Loucy (cell line): Measurements from ENCODE around the gene GPI.
"Not testable (repeated sequence)": the region's sequence is repeated elsewhere in the genome, so short reads cannot be mapped to it uniquely, and the experiment has no call there.

Experiments
- H2AFZ ChIP-seq: fragments of 200-600 bp; sonication (generic); 2 replicates; pipeline ENCODE4 v1.6.0; 2016; ENCODE audit warnings: antibody characterized with exemption, mild to moderate bottlenecking, low read length, moderate library complexity
- H3F3A ChIP-seq: fragments of 200-600 bp; 2 replicates; pipeline ENCODE4 v1.6.0; 2016; ENCODE audit warnings: antibody characterized with exemption, low read depth, mild to moderate bottlenecking
- H3K27me3 ChIP-seq: fragments of 200-600 bp; sonication (generic); 2 replicates; pipeline ENCODE4 v1.6.1; 2014; ENCODE audit warnings: low read length, mild to moderate bottlenecking; ENCODE audit not compliant: insufficient read depth, poor library complexity, severe bottlenecking
- H3K36me3 ChIP-seq: fragments of 200-600 bp; sonication (generic); 2 replicates; pipeline ENCODE4 v1.6.1; 2016; ENCODE audit warnings: low read length; ENCODE audit not compliant: insufficient read depth
- H3K4me1 ChIP-seq: fragments of 200-600 bp; sonication (generic); 2 replicates; pipeline ENCODE4 v1.5.1; 2014; ENCODE audit warnings: low read length, mild to moderate bottlenecking; ENCODE audit not compliant: insufficient read depth, poor library complexity, severe bottlenecking
- H3K4me2 ChIP-seq: fragments of 200-600 bp; sonication (generic); 2 replicates; pipeline ENCODE4 v1.6.0; 2014; ENCODE audit warnings: antibody characterized with exemption, low read length, low read depth, mild to moderate bottlenecking; ENCODE audit not compliant: poor library complexity, severe bottlenecking
- H3K4me3 ChIP-seq: fragments of 200-600 bp; sonication (generic); 2 replicates; pipeline ENCODE4 v1.5.1; 2014; ENCODE audit warnings: low read length, mild to moderate bottlenecking, mixed read lengths; ENCODE audit not compliant: poor library complexity, severe bottlenecking
- H3K79me2 ChIP-seq: fragments of 200-600 bp; sonication (generic); 2 replicates; pipeline ENCODE4 v1.6.1; 2014; ENCODE audit warnings: low read length; ENCODE audit not compliant: insufficient read depth
- H3K9ac ChIP-seq: fragments of 200-600 bp; sonication (generic); 2 replicates; pipeline ENCODE4 v1.6.0; 2014; ENCODE audit warnings: mild to moderate bottlenecking, low read depth, low read length, moderate library complexity; ENCODE audit not compliant: poor library complexity, severe bottlenecking
- H3K9me2 ChIP-seq: fragments of 200-600 bp; sonication (generic); replicated peaks from 2 replicates; pipeline ENCODE4 v1.6.1; 2016; ENCODE audit warnings: low read depth, low read length, mixed read lengths
- H3K9me3 ChIP-seq: fragments of 200-600 bp; sonication (generic); 2 replicates; pipeline ENCODE4 v1.6.1; 2014; ENCODE audit warnings: mild to moderate bottlenecking, antibody characterized with exemption, low read length, low read depth; ENCODE audit not compliant: insufficient read depth
- H4K20me1 ChIP-seq: fragments of 200-600 bp; sonication (generic); 2 replicates; pipeline ENCODE4 v1.6.0; 2014; ENCODE audit warnings: antibody characterized with exemption, low read length, mild to moderate bottlenecking; ENCODE audit not compliant: insufficient read depth, poor library complexity, severe bottlenecking
- EZH2phosphoT487 ChIP-seq: fragments of 200-600 bp; IDR thresholded peaks from 2 replicates; pipeline ENCODE4 v1.6.1; 2018; ENCODE audit warnings: antibody characterized with exemption, mild to moderate bottlenecking, moderate library complexity, borderline replicate concordance
- TF ChIP-seq, protein P1 (sequence below): fragments of 200-600 bp; sonication (generic); conservative IDR thresholded peaks from 2 replicates; pipeline ENCODE4 v1.5.1; 2014; ENCODE audit warnings: mild to moderate bottlenecking, antibody characterized with exemption, low read length

The GPI gene

DNA sequence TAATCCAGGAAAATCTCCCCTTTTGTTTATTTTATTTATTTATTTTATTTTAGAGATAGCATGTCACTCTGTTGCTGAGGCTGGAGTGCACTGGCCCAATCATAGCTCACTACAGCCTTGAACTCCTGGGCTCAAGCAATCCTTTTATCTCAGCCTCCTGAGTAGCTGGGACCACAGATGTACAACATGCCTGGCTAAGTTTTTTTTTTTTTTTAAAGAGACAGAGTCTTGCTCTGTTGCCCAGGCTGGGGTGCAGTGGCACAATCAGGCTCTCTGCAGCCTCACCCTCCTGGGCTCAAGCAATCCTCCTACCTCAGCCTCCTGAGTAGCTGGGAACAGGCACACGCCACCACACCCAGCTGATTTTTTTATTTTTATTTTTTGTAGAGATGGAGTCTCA, 32.9 kb downstream of the GPI start:
- Histone ChIP-seq H3K9me2 (no peaks in the 10 kb centered on the region), H2AFZ (no peak overlapping the region), H3K4me2 (no peak overlapping the region)

DNA sequence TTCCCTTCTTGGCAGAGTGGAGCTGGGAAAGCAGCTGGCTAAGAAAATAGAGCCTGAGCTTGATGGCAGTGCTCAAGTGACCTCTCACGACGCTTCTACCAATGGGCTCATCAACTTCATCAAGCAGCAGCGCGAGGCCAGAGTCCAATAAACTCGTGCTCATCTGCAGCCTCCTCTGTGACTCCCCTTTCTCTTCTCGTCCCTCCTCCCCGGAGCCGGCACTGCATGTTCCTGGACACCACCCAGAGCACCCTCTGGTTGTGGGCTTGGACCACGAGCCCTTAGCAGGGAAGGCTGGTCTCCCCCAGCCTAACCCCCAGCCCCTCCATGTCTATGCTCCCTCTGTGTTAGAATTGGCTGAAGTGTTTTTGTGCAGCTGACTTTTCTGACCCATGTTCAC, 34.9 kb downstream of the GPI start:
- TF ChIP-seq, protein P1, sequence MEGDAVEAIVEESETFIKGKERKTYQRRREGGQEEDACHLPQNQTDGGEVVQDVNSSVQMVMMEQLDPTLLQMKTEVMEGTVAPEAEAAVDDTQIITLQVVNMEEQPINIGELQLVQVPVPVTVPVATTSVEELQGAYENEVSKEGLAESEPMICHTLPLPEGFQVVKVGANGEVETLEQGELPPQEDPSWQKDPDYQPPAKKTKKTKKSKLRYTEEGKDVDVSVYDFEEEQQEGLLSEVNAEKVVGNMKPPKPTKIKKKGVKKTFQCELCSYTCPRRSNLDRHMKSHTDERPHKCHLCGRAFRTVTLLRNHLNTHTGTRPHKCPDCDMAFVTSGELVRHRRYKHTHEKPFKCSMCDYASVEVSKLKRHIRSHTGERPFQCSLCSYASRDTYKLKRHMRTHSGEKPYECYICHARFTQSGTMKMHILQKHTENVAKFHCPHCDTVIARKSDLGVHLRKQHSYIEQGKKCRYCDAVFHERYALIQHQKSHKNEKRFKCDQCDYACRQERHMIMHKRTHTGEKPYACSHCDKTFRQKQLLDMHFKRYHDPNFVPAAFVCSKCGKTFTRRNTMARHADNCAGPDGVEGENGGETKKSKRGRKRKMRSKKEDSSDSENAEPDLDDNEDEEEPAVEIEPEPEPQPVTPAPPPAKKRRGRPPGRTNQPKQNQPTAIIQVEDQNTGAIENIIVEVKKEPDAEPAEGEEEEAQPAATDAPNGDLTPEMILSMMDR = no peak
- TF ChIP-seq EZH2phosphoT487 = no peak
- Histone ChIP-seq H3K4me2 (no peak overlapping the region), H3K9me2 (no peaks in the 10 kb centered on the region)

More for the DNA sequence above, 32.9 kb downstream of the GPI start:
- Histone ChIP-seq H4K20me1 (no peaks in the 10 kb centered on the region), H3K27me3 (no peaks in the 10 kb centered on the region), H3K4me1 (no peaks in the 10 kb centered on the region), H3F3A (no peaks in the 10 kb centered on the region), H3K9ac (no peak overlapping the region), H3K9me3 (no peaks in the 10 kb centered on the region), H3K4me3 (no peak overlapping the region), H3K36me3 (peaks cover 83% of the 10 kb centered on the region; the same call in 1 of the 2 replicates), H3K79me2 (no peaks in the 10 kb centered on the region)
- TF ChIP-seq, protein P1 = no peak
- no peak for TF ChIP-seq EZH2phosphoT487

DNA sequence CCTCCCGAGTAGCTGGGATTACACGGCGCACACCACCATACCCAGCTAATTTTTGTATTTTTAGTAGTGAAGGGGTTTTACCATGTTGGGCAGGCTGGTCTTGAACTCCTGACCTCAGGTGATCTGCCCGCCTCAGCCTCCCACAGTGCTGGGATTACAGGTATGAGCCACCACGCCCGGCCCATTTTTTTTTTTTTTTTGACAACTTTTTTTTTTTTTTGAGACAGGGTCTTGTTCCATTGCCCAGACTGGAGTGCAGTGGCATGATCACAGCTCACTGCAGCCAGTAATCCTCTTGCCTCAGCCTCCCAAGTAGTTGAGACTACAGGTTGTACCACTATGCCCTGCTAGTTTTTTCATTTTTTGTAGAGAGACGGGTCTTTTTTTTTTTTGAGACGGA, 35.8 kb downstream of the GPI start:
- H3K4me2 ChIP-seq, H3K4me3 ChIP-seq, H3K27me3 ChIP-seq, H3K4me1 ChIP-seq, H2AFZ ChIP-seq, H3K9ac ChIP-seq, H3K9me3 ChIP-seq, H4K20me1 ChIP-seq, H3K9me2 ChIP-seq, H3F3A ChIP-seq: not testable (repeated sequence)
- H3K36me3 ChIP-seq = peaks cover 54% of the 10 kb centered on the region; the same call in 1 of the 2 replicates
- H3K79me2 ChIP-seq = peaks cover 14% of the 10 kb centered on the region; the same call in 1 of the 2 replicates

More for the DNA sequence above, 34.9 kb downstream of the GPI start:
- Histone ChIP-seq H3K27me3 (no peaks in the 10 kb centered on the region), H3K9ac (no peak overlapping the region), H3K79me2 (peaks cover 7% of the 10 kb centered on the region; the same call in 1 of the 2 replicates), H3K4me1 (peaks cover 5% of the 10 kb centered on the region), H3K9me3 (no peaks in the 10 kb centered on the region), H4K20me1 (no peaks in the 10 kb centered on the region), H3K4me3 (no peak overlapping the region), H3K36me3 (peaks cover 63% of the 10 kb centered on the region; the same call in 1 of the 2 replicates), H2AFZ (no peak overlapping the region), H3F3A (no peaks in the 10 kb centered on the region)

DNA sequence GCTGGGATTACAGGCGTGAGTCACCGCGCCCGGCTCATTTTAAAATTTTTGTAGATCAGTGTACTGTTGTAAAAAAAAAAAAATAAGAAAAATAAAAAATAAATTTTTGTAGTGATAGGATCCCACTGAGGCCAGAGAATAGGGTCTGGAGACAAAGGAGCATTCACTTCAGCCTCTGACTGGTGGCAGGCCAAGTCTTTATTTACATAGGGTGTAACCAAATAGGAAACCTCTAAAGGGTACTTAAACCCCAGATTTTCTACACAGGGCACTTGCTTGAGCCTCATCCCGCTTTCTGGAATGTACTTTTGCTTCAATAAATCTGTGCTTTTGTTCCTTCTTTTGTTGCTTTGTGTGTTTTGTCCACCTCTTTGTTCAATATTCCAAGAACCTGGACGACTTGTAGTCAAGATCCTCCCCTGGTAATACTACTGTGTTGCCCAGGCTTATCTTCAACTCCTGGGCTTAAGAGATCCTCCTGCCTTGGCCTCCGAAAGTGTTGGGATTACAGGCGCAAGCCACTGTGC, 37.1 kb downstream of the GPI start:
- no peak overlapping the region for H2AFZ ChIP-seq
- H3K36me3 ChIP-seq = peaks cover 42% of the 10 kb centered on the region; the same call in 1 of the 2 replicates
- no peak overlapping the region for H3K4me2 ChIP-seq
- no peaks in the 10 kb centered on the region for H3K9me3 ChIP-seq
- peaks cover 14% of the 10 kb centered on the region; the same call in 1 of the 2 replicates for H3K79me2 ChIP-seq
- no peaks in the 10 kb centered on the region for H3K27me3 ChIP-seq
- H3K9ac ChIP-seq = no peak overlapping the region
- no peaks in the 10 kb centered on the region for H3F3A ChIP-seq
- no peak for TF ChIP-seq EZH2phosphoT487
- TF ChIP-seq, protein P1 = no peak
- H3K4me3 ChIP-seq = no peak overlapping the region
- no peaks in the 10 kb centered on the region for H3K9me2 ChIP-seq
- H4K20me1 ChIP-seq = no peaks in the 10 kb centered on the region
- peaks cover 5% of the 10 kb centered on the region for H3K4me1 ChIP-seq
